Measurements from ENCODE around the gene GOLGA6A. TPM values are rescaled to one million over a fixed set of nuclear protein-coding genes. Genes with fewer than 3 reads are reported as not detected.
"Not testable (repeated sequence)": the region's sequence is repeated elsewhere in the genome, so short reads cannot be mapped to it uniquely, and the experiment has no call there.

The GOLGA6A gene
- total RNA-seq, 1 donor from 2014 or later = not detected

GRCh38 chr15:74060251-74060650 lies 22.1 kb downstream of the GOLGA6A start:
- no peak for ATAC-seq
- intact Hi-C loops (cut with DNase I) = no loop called here
- DNase-seq (ENCODE audit: missing footprints) = no peak

GRCh38 chr15:74059050-74059833 lies 23.1 kb downstream of the GOLGA6A start:
- DNase-seq (ENCODE audit: missing footprints); ATAC-seq; intact Hi-C loops (cut with DNase I): not testable (repeated sequence)

- ATAC-seq; DNase-seq (ENCODE audit: missing footprints); intact Hi-C loops (cut with DNase I): not testable (repeated sequence)
Measured at GRCh38 chr15:74056330-74056729, 26.0 kb downstream of the GOLGA6A start.

- ATAC-seq = no peak
- intact Hi-C loops (cut with DNase I) = no loop called here
Measured at GRCh38 chr15:74055804-74056203, 26.5 kb downstream of the GOLGA6A start.

GRCh38 chr15:74053941-74054529 lies 28.3 kb downstream of the GOLGA6A start:
- DNase-seq (ENCODE audit: missing footprints) (peak; percentile 89), ATAC-seq (peak; percentile 81)
- intact Hi-C loops (cut with DNase I) = no loop called here

More at GRCh38 chr15:74055804-74056203, 26.5 kb downstream of the GOLGA6A start:
- no peak for DNase-seq (ENCODE audit: missing footprints)

- intact Hi-C loops (cut with DNase I) = no loop called here
- ATAC-seq (no peak), DNase-seq (ENCODE audit: missing footprints) (no peak)
Measured at GRCh38 chr15:74053517-74053916, 28.8 kb downstream of the GOLGA6A start.

- ATAC-seq; intact Hi-C loops (cut with DNase I); DNase-seq (ENCODE audit: missing footprints): not testable (repeated sequence)
Measured at GRCh38 chr15:74052271-74053260, 29.8 kb downstream of the GOLGA6A start.

GRCh38 chr15:74050556-74051234 lies 31.7 kb downstream of the GOLGA6A start:
- no peak for DNase-seq (ENCODE audit: missing footprints)
- intact Hi-C loops (cut with DNase I) = no loop called here
- ATAC-seq = no peak

GRCh38 chr15:74050127-74050526 lies 32.2 kb downstream of the GOLGA6A start:
- ATAC-seq = no peak
- intact Hi-C loops (cut with DNase I) = no loop called here
- DNase-seq (ENCODE audit: missing footprints) = no peak

- no peak for DNase-seq (ENCODE audit: missing footprints)
- ATAC-seq = no peak
- intact Hi-C loops (cut with DNase I) = loop anchor here (5.0 kb wide), 1 partner anchor 54 kb away; the partner anchor contains the start of genes PML and STOML1
Measured at GRCh38 chr15:74046275-74046674, 36.1 kb downstream of the GOLGA6A start.

- DNase-seq (ENCODE audit: missing footprints) (no peak), ATAC-seq (no peak)
- intact Hi-C loops (cut with DNase I) = loop anchor here (5.0 kb wide), 1 partner anchor 53 kb away; the partner anchor contains the start of genes PML and STOML1
Measured at GRCh38 chr15:74045636-74046274, 36.6 kb downstream of the GOLGA6A start.

- DNase-seq (ENCODE audit: missing footprints) (no peak), ATAC-seq (no peak)
- intact Hi-C loops (cut with DNase I) = loop anchor here (5.0 kb wide), 1 partner anchor 53 kb away; the partner anchor contains the start of genes PML and STOML1
Measured at GRCh38 chr15:74045184-74045583, 37.2 kb downstream of the GOLGA6A start.

- intact Hi-C loops (cut with DNase I) = loop anchor here (5.0 kb wide), 1 partner anchor 52 kb away; the partner anchor contains the start of genes PML and STOML1
- DNase-seq (ENCODE audit: missing footprints) (peak; percentile 84), ATAC-seq (peak; percentile 62)
Measured at GRCh38 chr15:74044267-74045110, 37.9 kb downstream of the GOLGA6A start.

GRCh38 chr15:74043425-74044266 lies 38.7 kb downstream of the GOLGA6A start:
- no peak for DNase-seq (ENCODE audit: missing footprints)
- ATAC-seq = no peak
- intact Hi-C loops (cut with DNase I) = no loop called here

- intact Hi-C loops (cut with DNase I) = no loop called here
- no peak for ATAC-seq
- no peak for DNase-seq (ENCODE audit: missing footprints)
Measured at GRCh38 chr15:74042603-74043424, 39.5 kb downstream of the GOLGA6A start.

All from Right ventricle myocardium inferior (tissue), 1 donor.